ENCODE measurements around the gene GPRC5B. TPM values are rescaled to one million over a fixed set of nuclear protein-coding genes. Genes with fewer than 3 reads are reported as not detected.

Gene GPRC5B
- total and polyA plus RNA-seq, 2 donors (not counting 3 experiments of a cell fraction or from before 2014, with no cell fraction given) = 42.3 TPM

DNA sequence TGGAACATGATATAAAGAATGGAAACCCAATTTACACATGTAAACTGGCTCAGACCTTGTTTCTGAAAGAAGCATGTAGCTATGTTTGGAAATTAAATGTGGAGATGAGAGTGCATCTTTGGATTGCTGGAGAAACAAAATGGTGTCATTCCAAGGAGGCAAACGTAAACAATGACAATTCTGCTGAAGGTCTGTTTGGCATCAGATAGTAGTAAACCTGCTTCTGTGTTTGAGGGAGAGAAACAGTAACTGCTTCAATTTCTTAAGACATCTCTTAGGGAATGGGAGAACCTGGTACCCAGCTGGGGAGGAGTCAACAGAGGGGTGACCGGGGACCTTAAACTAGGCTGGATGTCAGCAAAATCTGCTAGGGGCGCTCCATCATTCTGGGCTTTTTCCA lies 23.5 kb downstream of the GPRC5B start:
- Histone ChIP-seq H3K9ac (replicated peaks; ENCODE audit: extremely low read depth, insufficient read depth, low read length) (no peak overlapping the region), H3K9me3 (replicated peaks; ENCODE audit: control insufficient read depth, insufficient read depth, low read length) (no peaks in the 10 kb centered on the region), H3K4me1 (ENCODE audit: control insufficient read depth, extremely low read depth, insufficient read depth, low read length) (no peaks in the 10 kb centered on the region), H3K27me3 (ENCODE audit: control insufficient read depth in 2 of 2, insufficient read depth in 2 of 2, low read length in 2 of 2) (no peaks in the 10 kb centered on the region), H3K9me1 (replicated peaks; ENCODE audit: control insufficient read depth, extremely low read depth, insufficient read depth, low read length) (no peaks in the 10 kb centered on the region), H4K20me1 (replicated peaks; ENCODE audit: control insufficient read depth, extremely low read depth, insufficient read depth, low read length) (no peaks in the 10 kb centered on the region), H3K36me3 (ENCODE audit: control insufficient read depth in 2 of 2, extremely low read depth in 1 of 2, insufficient read depth in 2 of 2, low read length in 2 of 2) (peaks cover 0 to 4% of the 10 kb centered on the region in 2 experiments), H3K27ac (ENCODE audit: insufficient read depth, low read depth, low read length) (no peak overlapping the region), H3K79me2 (ENCODE audit: control insufficient read depth, insufficient read depth, low read length) (no peaks in the 10 kb centered on the region), H2AFZ (ENCODE audit: low read depth, low read length) (no peak overlapping the region), H3K4me2 (ENCODE audit: insufficient read depth, low read length) (no peak overlapping the region), H3K4me3 (replicated peaks in 1 of 3; ENCODE audit: insufficient read depth in 1 of 3, low read depth in 1 of 3, low read length in 3 of 3) (no peak overlapping the region)
- BruUV-seq (replicated peaks) = no TSS peak
- FAIRE-seq (no peak), DNase-seq (ENCODE audit: low read depth, low spot score) (no peak)
- intact Hi-C loops (cut with micrococcal nuclease) (no loop called here), dilution Hi-C loops (cut with MboI; ENCODE audit: extremely low pct_ligation_motif_present, low sequenced_read_pairs) (no loop called here)
- CTCF ChIA-PET = interaction anchor here (1.1 kb wide), 1 partner anchor 26 kb away, joined by 3 read pairs; no protein-coding TSS in a partner anchor
- no peak for TF ChIP-seq JUN (IDR thresholded peaks at IDR 0.05; ENCODE audit: borderline replicate concordance, insufficient read depth, insufficient read length, low read depth)
- TF ChIP-seq MYC (IDR thresholded peaks at IDR 0.05; ENCODE audit: low read depth, low read length) = no peak
- TF ChIP-seq, protein P1, sequence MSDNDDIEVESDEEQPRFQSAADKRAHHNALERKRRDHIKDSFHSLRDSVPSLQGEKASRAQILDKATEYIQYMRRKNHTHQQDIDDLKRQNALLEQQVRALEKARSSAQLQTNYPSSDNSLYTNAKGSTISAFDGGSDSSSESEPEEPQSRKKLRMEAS (IDR thresholded peaks at IDR 0.05; ENCODE audit: insufficient read depth, insufficient read length) = no peak
- TF ChIP-seq GATA2 (IDR thresholded peaks at IDR 0.05; ENCODE audit: insufficient read depth, insufficient read length, low read depth, low read length) = no peak
- no peak for TF ChIP-seq EZH2 (IDR thresholded peaks at IDR 0.05; ENCODE audit: borderline replicate concordance, low read depth, low read length, severe bottlenecking)
- POLR2A ChIA-PET = no interaction called here

DNA sequence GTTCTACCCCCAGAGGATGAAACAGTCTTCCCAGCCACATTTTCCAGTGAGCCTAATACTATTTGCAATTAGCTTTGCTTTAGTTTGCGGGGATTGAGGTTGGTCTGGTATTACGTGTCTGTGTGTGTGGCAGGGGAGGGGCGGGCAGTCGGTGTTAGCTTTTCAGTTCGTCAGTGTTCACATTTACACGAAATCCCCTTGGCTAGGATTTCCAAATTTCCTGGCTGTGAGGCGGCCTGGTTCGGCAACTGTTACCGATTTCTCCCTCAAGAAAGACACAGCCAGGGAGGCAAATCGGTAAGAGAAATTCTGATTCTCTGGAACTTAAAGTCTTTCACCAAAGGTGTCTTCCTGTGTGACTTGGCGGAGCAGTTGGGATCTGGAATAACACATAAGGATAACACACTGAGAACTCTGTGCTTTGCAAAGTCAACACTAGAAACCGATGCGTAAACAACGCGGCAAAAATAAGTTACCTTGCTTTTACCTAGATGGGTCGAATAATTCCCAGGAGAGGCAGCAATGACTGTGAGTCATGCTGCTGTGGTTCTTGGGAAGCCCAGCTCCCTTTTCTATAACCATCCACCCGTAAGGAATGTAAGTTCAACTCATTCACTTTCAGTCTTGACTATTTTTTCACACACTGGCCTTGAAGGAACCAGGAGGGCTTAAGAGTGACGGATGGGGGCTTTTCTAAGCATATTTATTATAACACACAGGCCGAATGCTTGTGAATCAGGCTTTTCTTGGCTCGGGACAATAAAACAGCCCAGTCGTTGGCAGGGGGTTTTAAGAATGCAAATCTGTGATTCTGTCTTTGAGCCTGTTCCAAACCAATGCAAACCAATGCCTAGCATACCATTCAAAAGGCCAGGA lies 24.2 kb downstream of the GPRC5B start:
- no peak overlapping the region for H3K4me3 ChIP-seq (replicated peaks in 1 of 3; ENCODE audit: insufficient read depth in 1 of 3, low read depth in 1 of 3, low read length in 3 of 3)
- TF ChIP-seq POLR2A (IDR thresholded peaks at IDR 0.05; ENCODE audit: low read depth, low read length) (no peak), EZH2 (IDR thresholded peaks at IDR 0.05; ENCODE audit: borderline replicate concordance, low read depth, low read length, severe bottlenecking) (no peak), JUN (IDR thresholded peaks at IDR 0.05; ENCODE audit: borderline replicate concordance, insufficient read depth, insufficient read length, low read depth) (no peak), POLR2AphosphoS5 (IDR thresholded peaks at IDR 0.05; ENCODE audit: insufficient read depth, low read depth, low read length) (no peak), FOS (IDR thresholded peaks at IDR 0.05; ENCODE audit: borderline replicate concordance, insufficient read depth, low read length) (no peak), GATA2 (IDR thresholded peaks at IDR 0.05; ENCODE audit: insufficient read depth, insufficient read length, low read depth, low read length) (no peak), MYC (IDR thresholded peaks at IDR 0.05; ENCODE audit: low read depth, low read length) (no peak)
- TF ChIP-seq, protein P2, sequence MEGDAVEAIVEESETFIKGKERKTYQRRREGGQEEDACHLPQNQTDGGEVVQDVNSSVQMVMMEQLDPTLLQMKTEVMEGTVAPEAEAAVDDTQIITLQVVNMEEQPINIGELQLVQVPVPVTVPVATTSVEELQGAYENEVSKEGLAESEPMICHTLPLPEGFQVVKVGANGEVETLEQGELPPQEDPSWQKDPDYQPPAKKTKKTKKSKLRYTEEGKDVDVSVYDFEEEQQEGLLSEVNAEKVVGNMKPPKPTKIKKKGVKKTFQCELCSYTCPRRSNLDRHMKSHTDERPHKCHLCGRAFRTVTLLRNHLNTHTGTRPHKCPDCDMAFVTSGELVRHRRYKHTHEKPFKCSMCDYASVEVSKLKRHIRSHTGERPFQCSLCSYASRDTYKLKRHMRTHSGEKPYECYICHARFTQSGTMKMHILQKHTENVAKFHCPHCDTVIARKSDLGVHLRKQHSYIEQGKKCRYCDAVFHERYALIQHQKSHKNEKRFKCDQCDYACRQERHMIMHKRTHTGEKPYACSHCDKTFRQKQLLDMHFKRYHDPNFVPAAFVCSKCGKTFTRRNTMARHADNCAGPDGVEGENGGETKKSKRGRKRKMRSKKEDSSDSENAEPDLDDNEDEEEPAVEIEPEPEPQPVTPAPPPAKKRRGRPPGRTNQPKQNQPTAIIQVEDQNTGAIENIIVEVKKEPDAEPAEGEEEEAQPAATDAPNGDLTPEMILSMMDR (IDR thresholded peaks at IDR 0.05; ENCODE audit: extremely low read depth in 1 of 2, insufficient read depth in 1 of 2, low read depth in 1 of 2, low read length in 2 of 2) = no peak
- TF ChIP-seq, protein P1 (IDR thresholded peaks at IDR 0.05; ENCODE audit: insufficient read depth, insufficient read length) = no peak
- H3K79me2 ChIP-seq (ENCODE audit: control insufficient read depth, insufficient read depth, low read length) = no peaks in the 10 kb centered on the region
- H3K27ac ChIP-seq (ENCODE audit: insufficient read depth, low read depth, low read length) = no peak overlapping the region
- no peak for DNase-seq (ENCODE audit: low read depth, low spot score)
- no peaks in the 10 kb centered on the region for H3K4me1 ChIP-seq (ENCODE audit: control insufficient read depth, extremely low read depth, insufficient read depth, low read length)
- H2AFZ ChIP-seq (ENCODE audit: low read depth, low read length) = no peak overlapping the region
- H4K20me1 ChIP-seq (replicated peaks; ENCODE audit: control insufficient read depth, extremely low read depth, insufficient read depth, low read length) = no peaks in the 10 kb centered on the region
- H3K9me1 ChIP-seq (replicated peaks; ENCODE audit: control insufficient read depth, extremely low read depth, insufficient read depth, low read length) = no peaks in the 10 kb centered on the region
- H3K4me2 ChIP-seq (ENCODE audit: insufficient read depth, low read length) = no peak overlapping the region
- H3K27me3 ChIP-seq (ENCODE audit: control insufficient read depth in 2 of 2, insufficient read depth in 2 of 2, low read length in 2 of 2) = no peaks in the 10 kb centered on the region
- FAIRE-seq = no peak
- peaks cover 0 to 4% of the 10 kb centered on the region in 2 experiments for H3K36me3 ChIP-seq (ENCODE audit: control insufficient read depth in 2 of 2, extremely low read depth in 1 of 2, insufficient read depth in 2 of 2, low read length in 2 of 2)
- BruUV-seq (replicated peaks) = no TSS peak
- dilution Hi-C loops (cut with MboI; ENCODE audit: extremely low pct_ligation_motif_present, low sequenced_read_pairs) (no loop called here), intact Hi-C loops (cut with micrococcal nuclease) (no loop called here)
- CTCF ChIA-PET = interaction anchor here (0.8 to 1.2 kb wide), 3 partner anchors 10 to 259 kb away, joined by 3 read pairs; no protein-coding TSS in a partner anchor
- POLR2A ChIA-PET = no interaction called here
- no peaks in the 10 kb centered on the region for H3K9me3 ChIP-seq (replicated peaks; ENCODE audit: control insufficient read depth, insufficient read depth, low read length)
- H3K9ac ChIP-seq (replicated peaks; ENCODE audit: extremely low read depth, insufficient read depth, low read length) = no peak overlapping the region

Data from endothelial cell of umbilical vein (primary cell).